H9 (cell line): Measurements from ENCODE around the gene POMGNT1. TPM values are rescaled to one million over a fixed set of nuclear protein-coding genes. Genes with fewer than 3 reads are reported as not detected.

ENCODE experiments used
- DNase-seq: peaks from one replicate; pipeline ENCODE4 v3.0.0-alpha.2; 2017
- H2AFZ ChIP-seq: one replicate; pipeline ENCODE4 v1.6.1; 2013; ENCODE audit warnings: mild to moderate bottlenecking, low read length, control low read depth, moderate library complexity
- H2AK5ac ChIP-seq: 2 replicates; pipeline ENCODE4 v1.6.1; 2013; ENCODE audit warnings: low read length, control low read depth, mixed read lengths; ENCODE audit not compliant: insufficient read length
- H2BK120ac ChIP-seq: one replicate; pipeline ENCODE4 v1.6.1; 2013; ENCODE audit warnings: low read depth, mild to moderate bottlenecking, low read length, control low read depth, inconsistent platforms; ENCODE audit not compliant: poor library complexity, severe bottlenecking
- H2BK12ac ChIP-seq: 2 replicates; pipeline ENCODE4 v1.6.1; 2013; ENCODE audit warnings: low read length, control low read depth, mixed read lengths, low read depth; ENCODE audit not compliant: insufficient read length
- H2BK15ac ChIP-seq: 2 replicates; pipeline ENCODE4 v1.6.1; 2013; ENCODE audit warnings: low read depth, low read length, control low read depth
- H2BK20ac ChIP-seq: one replicate; pipeline ENCODE4 v1.6.1; 2013; ENCODE audit warnings: low read depth, mild to moderate bottlenecking, low read length, control low read depth, inconsistent platforms; ENCODE audit not compliant: poor library complexity, severe bottlenecking
- H2BK5ac ChIP-seq: 2 replicates; pipeline ENCODE4 v1.6.1; 2013; ENCODE audit warnings: low read length, control low read depth, mixed read lengths; ENCODE audit not compliant: insufficient read length
- H3K14ac ChIP-seq: 2 replicates; pipeline ENCODE4 v1.6.1; 2013; ENCODE audit warnings: low read length, control low read depth; ENCODE audit not compliant: insufficient read depth
- H3K18ac ChIP-seq: 2 replicates; pipeline ENCODE4 v1.6.1; 2013; ENCODE audit warnings: low read depth, mild to moderate bottlenecking, mixed read lengths, low read length, control low read depth; ENCODE audit not compliant: insufficient read length
- H3K23ac ChIP-seq: 2 replicates; pipeline ENCODE4 v1.6.1; 2013; ENCODE audit warnings: low read length, control low read depth, mixed read lengths, low read depth; ENCODE audit not compliant: insufficient read length
- H3K23me2 ChIP-seq: 2 replicates; pipeline ENCODE4 v1.6.1; 2013; ENCODE audit warnings: low read depth, mild to moderate bottlenecking, mixed read lengths, low read length, control low read depth; ENCODE audit not compliant: insufficient read length, poor library complexity, severe bottlenecking
- H3K27ac ChIP-seq: 2 replicates; pipeline ENCODE4 v1.5.1; 2013; ENCODE audit warnings: low read length, control low read depth, mixed read lengths, low read depth; ENCODE audit not compliant: insufficient read length
- H3K27me3 ChIP-seq: 2 replicates; pipeline ENCODE4 v1.6.1; 2013; ENCODE audit warnings: low read length, control low read depth, inconsistent platforms; ENCODE audit not compliant: insufficient read depth
- H3K4ac ChIP-seq: 2 replicates; pipeline ENCODE4 v1.6.1; 2013; ENCODE audit warnings: low read depth, mild to moderate bottlenecking, control low read depth, inconsistent platforms, low read length, moderate library complexity
- H3K4me1 ChIP-seq: 2 replicates; pipeline ENCODE4 v1.6.1; 2013; ENCODE audit warnings: low read length, control low read depth, inconsistent platforms; ENCODE audit not compliant: insufficient read depth
- H3K4me2 ChIP-seq: 2 replicates; pipeline ENCODE4 v1.6.1; 2013; ENCODE audit warnings: low read length, control low read depth, mixed read lengths; ENCODE audit not compliant: insufficient read length, insufficient read depth
- H3K56ac ChIP-seq: 2 replicates; pipeline ENCODE4 v1.6.1; 2013; ENCODE audit warnings: low read depth, mild to moderate bottlenecking, mixed read lengths, low read length, control low read depth; ENCODE audit not compliant: insufficient read length
- H3K79me1 ChIP-seq: 2 replicates; pipeline ENCODE4 v1.6.1; 2013; ENCODE audit warnings: low read depth, mild to moderate bottlenecking, moderate library complexity, low read length, control low read depth, inconsistent platforms; ENCODE audit not compliant: insufficient read depth, poor library complexity, severe bottlenecking
- H3K79me2 ChIP-seq: 2 replicates; pipeline ENCODE4 v1.6.1; 2013; ENCODE audit warnings: low read length, control low read depth, inconsistent platforms; ENCODE audit not compliant: insufficient read depth
- H3K9ac ChIP-seq: 2 replicates; pipeline ENCODE4 v1.6.1; 2013; ENCODE audit warnings: low read length, control low read depth, mixed read lengths; ENCODE audit not compliant: insufficient read length; ENCODE audit errors: extremely low read depth
- H3K9me3 ChIP-seq: one replicate; pipeline ENCODE4 v1.6.1; 2013; ENCODE audit warnings: low read depth, low read length, inconsistent platforms; ENCODE audit not compliant: control insufficient read depth
- H3T11ph ChIP-seq: one replicate; pipeline ENCODE4 v1.6.1; 2013; ENCODE audit warnings: mild to moderate bottlenecking, low read length, control low read depth, inconsistent platforms
- H4K20me1 ChIP-seq: one replicate; pipeline ENCODE4 v1.6.1; 2013; ENCODE audit not compliant: control insufficient read depth, insufficient read length, insufficient read depth
- H4K5ac ChIP-seq: 2 replicates; pipeline ENCODE4 v1.6.1; 2013; ENCODE audit warnings: low read depth, mild to moderate bottlenecking, mixed read lengths, low read length, control low read depth; ENCODE audit not compliant: insufficient read length
- H4K8ac ChIP-seq: replicated peaks from 2 replicates; pipeline ENCODE4 v1.6.1; 2013; ENCODE audit warnings: low read length, control low read depth, mixed read lengths, low read depth; ENCODE audit not compliant: insufficient read length
- H4K91ac ChIP-seq: 2 replicates; pipeline ENCODE4 v1.6.1; 2013; ENCODE audit warnings: low read depth, mild to moderate bottlenecking, moderate library complexity, mixed read lengths, low read length, control low read depth; ENCODE audit not compliant: insufficient read length
- H3K27ac Mint-ChIP-seq, 3 experiments: 2 replicates in 2 of 3; 3 replicates in 1 of 3; pipeline ENCODE4 v1.8.0; 2020 to 2021; ENCODE audit warnings: mixed read lengths in 3 of 3, mild to moderate bottlenecking in 1 of 3, moderate library complexity in 1 of 3
- H3K27me3 Mint-ChIP-seq: 2 replicates; pipeline ENCODE4 v1.8.0; 2021; ENCODE audit warnings: low read depth, mild to moderate bottlenecking, moderate library complexity, mixed read lengths
- H3K36me3 Mint-ChIP-seq, 3 experiments: 2 replicates in 2 of 3; 3 replicates in 1 of 3; pipeline ENCODE4 v1.8.0; 2020 to 2021; ENCODE audit warnings: low read depth in 3 of 3, mixed read lengths in 3 of 3; ENCODE audit not compliant: insufficient read depth in 1 of 3
- H3K4me1 Mint-ChIP-seq, 2 experiments: 2 replicates each; pipeline ENCODE4 v1.8.0; 2020; ENCODE audit warnings: mixed read lengths in 2 of 2
- H3K4me3 Mint-ChIP-seq, 2 experiments: 2 replicates in 1 of 2; 3 replicates in 1 of 2; pipeline ENCODE4 v1.8.0; 2020 to 2021; ENCODE audit warnings: mild to moderate bottlenecking in 2 of 2, mixed read lengths in 2 of 2, moderate library complexity in 1 of 2
- H3K9me3 Mint-ChIP-seq, 2 experiments: 2 replicates in 1 of 2; 3 replicates in 1 of 2; pipeline ENCODE4 v1.8.0; 2020; ENCODE audit warnings: mild to moderate bottlenecking in 2 of 2, mixed read lengths in 2 of 2, moderate library complexity in 1 of 2
- WGBS: extraction: QIAGEN DNeasy Blood & Tissue Kit; methylation state at CpG from one replicate; pipeline ENCODE4 v1.1.7; 2013; ENCODE audit warnings: missing lambda C conversion rate, low lambda C conversion rate, mixed read lengths; ENCODE audit not compliant: insufficient read length; ENCODE audit errors: extremely low coverage; 5-methylcytosine and 5-hydroxymethylcytosine counted together
- total RNA-seq: library from RNA; stranded (reverse); gene quantifications from 2 replicates; pipeline ENCODE4 v1.2.1, GENCODE V29; 2021
- TF ChIP-seq, protein P1 (sequence below): fragments of 200-600 bp; sonication (generic); conservative IDR thresholded peaks from 3 replicates; pipeline ENCODE4 v1.8.0; 2021; ENCODE audit warnings: antibody characterized with exemption, mild to moderate bottlenecking

The POMGNT1 gene
- total RNA-seq, 1 experiment from 2014 or later, result 62.6 TPM

DNA sequence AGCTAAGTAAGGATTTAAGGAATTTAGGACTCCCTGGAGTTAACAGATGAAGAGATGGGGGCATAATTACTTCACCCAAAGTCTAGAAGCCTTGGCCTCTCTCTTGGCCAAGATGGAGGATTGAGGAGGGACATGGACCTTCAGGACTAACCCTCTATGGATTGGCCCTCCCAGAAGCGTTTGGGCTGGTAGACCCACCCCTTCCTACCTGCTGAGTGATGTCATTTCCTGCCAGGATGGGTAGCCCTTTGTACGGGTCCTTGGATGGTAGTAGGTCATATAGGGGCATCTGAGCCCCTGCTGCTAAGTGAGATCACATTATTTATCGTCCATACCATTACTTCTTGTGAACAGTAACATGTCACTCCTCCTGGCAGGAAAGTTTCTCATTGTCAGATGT is 22.6 kb upstream of the POMGNT1 start:
- no peak overlapping the region for H2BK5ac ChIP-seq
- Mint-ChIP-seq H3K4me3 (no peak overlapping the region; a peak in 1 of 5 replicates), H3K4me1 (peaks cover 31 to 37% of the 10 kb centered on the region in 2 experiments), H3K27ac (no peak overlapping the region; a peak in 1 of 7 replicates), H3K27me3 (no peaks in the 10 kb centered on the region), H3K36me3 (peaks cover 0 to 14% (median 13%) of the 10 kb centered on the region in 3 experiments; a peak in 3 of 7 replicates), H3K9me3 (no peaks in the 10 kb centered on the region)
- H2BK20ac ChIP-seq, result no peak overlapping the region
- no peak overlapping the region for H2BK120ac ChIP-seq
- H3K79me2 ChIP-seq, result no peaks in the 10 kb centered on the region
- no peak overlapping the region for H2BK15ac ChIP-seq
- no peak overlapping the region for H3K56ac ChIP-seq
- H3K4ac ChIP-seq, result no peak overlapping the region
- H4K91ac ChIP-seq, result no peak overlapping the region
- no peaks in the 10 kb centered on the region for H3K9me3 ChIP-seq
- no peak overlapping the region for H2BK12ac ChIP-seq
- H3K23me2 ChIP-seq, result no peaks in the 10 kb centered on the region
- H2AFZ ChIP-seq, result no peak overlapping the region
- WGBS, result no CpG with 5 or more reads among the region's 3 CpGs
- H3K79me1 ChIP-seq, result no peaks in the 10 kb centered on the region
- H3T11ph ChIP-seq, result no peak overlapping the region
- H4K5ac ChIP-seq, result no peak overlapping the region
- H3K4me2 ChIP-seq, result no peak overlapping the region
- TF ChIP-seq, protein P1, sequence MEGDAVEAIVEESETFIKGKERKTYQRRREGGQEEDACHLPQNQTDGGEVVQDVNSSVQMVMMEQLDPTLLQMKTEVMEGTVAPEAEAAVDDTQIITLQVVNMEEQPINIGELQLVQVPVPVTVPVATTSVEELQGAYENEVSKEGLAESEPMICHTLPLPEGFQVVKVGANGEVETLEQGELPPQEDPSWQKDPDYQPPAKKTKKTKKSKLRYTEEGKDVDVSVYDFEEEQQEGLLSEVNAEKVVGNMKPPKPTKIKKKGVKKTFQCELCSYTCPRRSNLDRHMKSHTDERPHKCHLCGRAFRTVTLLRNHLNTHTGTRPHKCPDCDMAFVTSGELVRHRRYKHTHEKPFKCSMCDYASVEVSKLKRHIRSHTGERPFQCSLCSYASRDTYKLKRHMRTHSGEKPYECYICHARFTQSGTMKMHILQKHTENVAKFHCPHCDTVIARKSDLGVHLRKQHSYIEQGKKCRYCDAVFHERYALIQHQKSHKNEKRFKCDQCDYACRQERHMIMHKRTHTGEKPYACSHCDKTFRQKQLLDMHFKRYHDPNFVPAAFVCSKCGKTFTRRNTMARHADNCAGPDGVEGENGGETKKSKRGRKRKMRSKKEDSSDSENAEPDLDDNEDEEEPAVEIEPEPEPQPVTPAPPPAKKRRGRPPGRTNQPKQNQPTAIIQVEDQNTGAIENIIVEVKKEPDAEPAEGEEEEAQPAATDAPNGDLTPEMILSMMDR, result no peak
- H3K23ac ChIP-seq, result no peak overlapping the region
- H4K20me1 ChIP-seq, result no peaks in the 10 kb centered on the region
- H4K8ac ChIP-seq, result no peak overlapping the region
- no peak overlapping the region for H3K18ac ChIP-seq
- no peak for DNase-seq
- H3K14ac ChIP-seq, result no peak overlapping the region
- H3K27ac ChIP-seq, result no peak overlapping the region
- H3K4me1 ChIP-seq, result no peaks in the 10 kb centered on the region; the same call in 1 of the 2 replicates
- H3K9ac ChIP-seq, result no peak overlapping the region
- no peaks in the 10 kb centered on the region for H3K27me3 ChIP-seq
- no peak overlapping the region for H2AK5ac ChIP-seq
